GM21528 (cell line): Measurements from ENCODE around the gene ADGRG3.

Experiments
- ATAC-seq: cut with Tn5 transposase; IDR thresholded peaks from one replicate; pipeline ENCODE4 v1.9.1; 2021; ENCODE audit warnings: mild to moderate bottlenecking, moderate library complexity; ENCODE audit not compliant: unreplicated experiment, low FRiP score

Gene ADGRG3

DNA sequence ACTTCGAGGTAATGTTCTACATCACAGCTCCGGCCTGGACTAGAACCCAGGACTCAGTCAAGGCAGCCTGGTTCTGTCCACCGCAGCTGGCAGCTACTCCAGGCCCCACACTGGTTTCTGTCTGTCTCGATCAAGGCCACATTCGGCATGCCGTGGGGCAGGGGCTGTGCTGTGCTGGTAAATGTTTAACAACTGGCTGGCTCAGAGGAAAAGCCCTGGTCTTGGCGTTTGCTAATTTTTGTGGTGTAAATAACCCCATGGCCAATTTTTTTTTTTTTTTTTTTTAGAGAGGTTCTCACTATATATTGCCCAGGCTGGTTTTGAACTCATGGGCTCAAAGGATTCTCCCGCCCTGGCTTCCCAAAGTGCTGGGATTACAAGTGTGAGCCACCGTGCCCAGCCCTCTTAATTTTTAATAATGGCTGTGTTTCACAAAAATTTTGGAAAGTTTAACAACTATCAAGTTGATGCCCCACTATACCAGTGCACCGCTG lies 26.2 kb downstream of the ADGRG3 start:
- ATAC-seq: no peak

DNA sequence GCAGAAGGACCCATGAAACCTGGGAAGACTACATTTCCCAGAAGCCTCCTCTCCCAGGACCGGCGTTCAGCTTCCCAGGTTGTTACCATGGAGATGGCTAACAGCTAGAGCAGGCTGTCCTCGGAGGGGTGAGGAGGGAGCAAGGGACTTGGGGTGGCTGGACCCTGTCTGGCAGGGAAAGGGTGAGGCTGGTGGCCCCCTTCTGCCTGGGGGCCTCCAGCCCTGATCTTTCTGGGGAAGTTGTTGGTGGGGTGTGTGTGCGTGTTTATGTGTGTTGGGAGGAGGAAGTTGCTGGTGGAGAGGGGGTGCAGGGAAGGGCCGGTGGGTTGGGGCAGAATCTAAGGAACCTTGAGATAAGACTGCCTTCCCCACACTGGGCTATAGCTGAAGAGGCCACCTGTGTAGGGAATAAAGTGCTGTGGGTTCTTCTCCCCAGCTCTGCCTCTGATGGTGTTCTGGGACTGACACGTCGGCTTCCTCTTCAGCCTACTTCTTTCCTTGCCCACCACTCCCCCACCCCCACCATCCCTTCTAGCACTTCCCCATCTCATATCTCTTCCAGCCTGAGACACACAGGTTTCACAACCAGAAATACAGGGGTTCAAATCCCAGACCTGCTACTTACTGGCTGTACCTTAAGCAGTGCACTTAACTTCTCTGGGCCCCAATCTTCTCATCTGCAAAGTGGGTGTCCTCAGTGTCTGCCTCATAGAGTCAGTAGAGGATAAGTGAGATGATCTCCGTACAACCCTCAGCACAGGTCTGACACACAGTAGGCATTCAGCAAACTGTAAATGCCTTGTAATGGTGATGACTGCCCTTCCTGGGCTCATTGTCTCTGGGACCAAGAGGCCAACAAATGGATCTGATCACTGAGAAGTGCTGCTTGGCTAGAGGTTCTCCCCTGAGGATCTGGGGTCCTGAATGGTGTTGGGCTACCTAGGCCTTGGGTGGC lies 26.9 kb downstream of the ADGRG3 start, which contains the start of gene DRC7:
TSS of gene DRC7 (plus strand) at position 82 of the 955 bp plus-strand sequence. CDS start 3,144 bp downstream, outside the sequence.
- ATAC-seq: no peak

DNA sequence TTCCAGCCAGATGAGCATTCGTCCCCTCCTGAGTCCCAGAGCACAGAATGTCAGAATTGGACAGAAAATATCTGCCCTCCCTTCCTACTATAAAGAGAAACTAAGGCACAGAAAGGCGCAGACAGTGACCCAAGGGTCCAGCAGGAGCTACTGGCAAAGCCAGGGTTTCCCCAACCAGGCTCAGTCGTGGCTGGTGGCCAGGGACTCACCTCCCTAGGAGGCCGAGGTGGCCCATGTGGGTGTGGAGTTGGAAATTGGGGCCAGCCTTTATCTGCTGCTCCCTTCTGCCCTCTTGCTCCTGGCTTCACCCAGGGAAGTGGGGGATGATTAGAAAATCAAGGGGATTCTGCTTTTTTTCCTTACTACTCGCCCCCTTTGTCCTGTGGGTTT lies 27.6 kb downstream of the ADGRG3 start:
- ATAC-seq: no peak

DNA sequence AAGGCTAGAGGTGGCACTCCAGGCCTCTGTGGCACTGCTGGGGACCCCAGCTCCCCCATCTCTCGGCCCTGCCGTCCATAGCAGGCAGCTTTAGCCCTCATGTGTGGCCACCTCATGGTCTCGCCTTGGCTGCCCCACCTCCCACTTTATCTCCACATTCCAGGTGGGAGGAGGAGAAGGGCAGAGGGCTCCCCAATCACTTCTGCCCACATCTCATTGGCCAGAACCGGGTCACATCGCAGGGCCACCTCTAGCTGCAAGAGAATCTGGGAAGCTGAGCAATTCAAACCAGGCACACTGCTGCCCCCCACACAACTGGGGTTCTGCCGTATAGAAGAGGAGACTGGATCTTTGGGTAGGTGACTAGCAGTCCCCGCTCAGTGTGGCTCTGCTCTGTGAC lies 28.1 kb downstream of the ADGRG3 start:
- no peak for ATAC-seq

DNA sequence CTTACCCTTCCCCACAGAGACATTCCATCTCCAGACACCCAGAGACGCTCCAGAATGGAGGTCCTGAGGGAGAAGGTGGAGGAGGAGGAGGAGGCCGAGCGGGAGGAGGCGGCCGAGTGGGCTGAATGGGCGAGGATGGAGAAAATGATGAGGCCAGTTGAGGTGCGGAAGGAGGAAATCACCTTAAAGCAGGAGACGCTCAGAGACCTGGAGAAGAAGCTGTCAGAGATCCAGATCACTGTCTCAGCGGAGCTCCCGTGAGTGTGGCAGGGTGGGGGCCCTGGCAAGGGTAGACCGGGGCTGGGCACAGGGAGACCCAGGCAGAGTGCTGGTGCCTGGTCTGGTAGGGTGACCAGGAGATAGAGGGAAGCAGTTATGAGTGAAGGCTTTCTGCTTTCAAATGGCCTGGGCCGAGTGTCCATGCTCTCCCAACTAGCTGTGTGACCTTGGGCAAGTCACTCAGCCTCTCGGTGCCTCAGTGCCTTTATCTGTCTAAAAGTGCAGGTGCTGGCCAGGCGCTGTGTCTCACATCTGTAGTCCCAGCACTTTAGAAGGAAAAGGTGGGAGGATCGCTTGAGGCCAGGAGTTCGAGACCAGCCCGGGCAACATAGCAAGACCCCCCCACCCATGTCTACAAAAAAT lies 29.9 kb downstream of the ADGRG3 start:
- no peak for ATAC-seq

DNA sequence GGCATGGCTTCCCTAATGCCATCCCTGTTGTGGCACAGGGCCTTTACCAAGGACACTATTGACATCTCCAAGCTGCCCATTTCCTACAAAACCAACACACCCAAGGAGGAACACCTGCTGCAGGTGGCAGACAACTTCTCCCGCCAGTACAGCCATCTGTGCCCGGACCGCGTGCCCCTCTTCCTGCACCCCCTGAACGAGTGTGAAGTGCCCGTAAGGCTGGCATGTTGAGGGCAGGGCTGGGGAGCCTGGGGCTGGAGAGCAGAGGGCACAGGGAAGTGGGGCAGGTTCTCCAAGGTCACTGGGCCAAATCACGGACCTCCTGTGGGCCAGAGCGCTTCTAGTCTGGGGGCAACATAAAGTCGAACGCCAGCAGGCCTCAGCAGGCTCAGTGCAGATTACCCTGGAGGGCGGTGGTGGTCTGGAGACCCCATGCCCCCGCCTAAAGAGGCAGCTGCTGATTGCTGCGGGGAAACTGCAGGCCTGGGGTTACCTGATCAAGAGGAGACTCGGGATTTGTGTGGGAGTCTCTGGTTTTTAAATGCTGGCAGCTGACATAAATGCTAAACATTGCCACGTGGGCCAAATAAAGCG lies 30.8 kb downstream of the ADGRG3 start:
- no peak for ATAC-seq

DNA sequence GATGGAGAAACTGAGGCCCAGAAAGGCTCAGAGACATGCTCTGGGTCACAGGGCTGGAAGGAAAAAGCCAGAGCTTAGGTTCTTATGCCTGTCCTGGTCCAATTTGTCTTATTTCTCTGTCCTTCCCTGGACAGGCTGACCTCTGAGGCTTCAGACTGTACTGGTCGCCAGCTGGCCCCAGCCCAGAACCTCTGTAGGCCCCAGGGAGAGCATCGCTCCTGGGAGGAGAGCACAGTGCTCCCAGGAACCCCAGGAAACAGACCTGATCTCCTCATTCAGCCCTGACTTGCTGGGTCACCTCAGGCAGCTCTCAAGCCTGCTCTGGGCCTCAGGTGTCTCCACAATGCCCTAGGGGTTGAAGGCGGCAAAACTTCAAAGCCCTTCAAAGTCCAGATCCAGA lies 31.4 kb downstream of the ADGRG3 start:
- no peak for ATAC-seq

DNA sequence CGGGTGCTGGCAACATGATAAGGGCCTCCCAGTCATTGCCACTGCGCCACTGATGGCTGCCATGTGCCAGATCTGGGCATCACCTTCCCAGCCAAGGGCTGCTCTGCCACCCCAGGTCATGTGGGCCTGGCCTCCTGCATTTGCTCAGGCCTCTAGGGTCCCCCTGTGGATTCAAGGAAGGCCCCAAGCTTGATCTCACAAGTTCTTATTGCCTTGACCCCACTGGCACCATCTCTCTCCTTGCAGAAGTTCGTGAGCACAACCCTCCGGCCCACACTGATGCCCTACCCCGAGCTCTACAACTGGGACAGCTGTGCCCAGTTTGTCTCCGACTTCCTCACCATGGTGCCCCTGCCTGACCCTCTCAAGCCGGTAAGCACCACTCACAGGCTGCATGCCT lies 31.8 kb downstream of the ADGRG3 start:
- ATAC-seq: no peak

DNA sequence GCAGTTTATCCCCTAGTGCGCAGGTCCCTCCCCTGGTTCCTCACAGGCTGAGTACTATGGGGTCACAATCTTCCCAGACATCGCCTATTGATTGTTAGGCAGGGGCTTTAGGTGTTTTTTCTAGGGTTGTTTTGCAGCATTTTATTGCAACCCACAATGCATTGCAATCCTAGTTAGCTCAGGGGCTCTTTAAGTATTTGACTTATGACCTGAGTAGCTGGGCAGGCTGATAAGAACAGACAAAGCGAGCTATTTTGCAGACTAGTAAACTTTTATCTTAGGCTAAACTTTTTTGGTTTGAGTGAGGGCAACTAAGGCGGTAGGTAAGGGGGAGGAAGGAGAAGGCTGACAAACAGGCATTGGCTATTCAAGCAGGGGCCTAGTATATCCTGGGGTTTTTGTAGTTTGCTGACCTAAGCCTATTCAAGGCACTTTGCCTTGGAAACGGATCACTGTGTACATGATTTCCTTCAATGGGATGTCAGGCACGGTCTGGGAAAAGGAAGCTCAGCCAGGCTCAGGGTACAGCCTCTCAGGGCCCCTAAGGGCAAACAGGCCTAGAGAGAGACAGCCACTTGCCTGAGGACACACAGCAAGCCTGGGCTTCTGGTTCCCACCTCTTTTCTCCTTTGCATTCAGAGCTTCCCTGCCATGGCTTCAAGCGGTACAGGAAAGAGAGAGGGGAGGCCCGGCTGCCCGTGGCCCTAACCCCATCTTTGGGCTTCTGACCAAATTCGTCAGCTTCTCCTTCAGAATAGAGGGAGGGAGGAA lies 32.9 kb downstream of the ADGRG3 start:
- ATAC-seq: no peak

DNA sequence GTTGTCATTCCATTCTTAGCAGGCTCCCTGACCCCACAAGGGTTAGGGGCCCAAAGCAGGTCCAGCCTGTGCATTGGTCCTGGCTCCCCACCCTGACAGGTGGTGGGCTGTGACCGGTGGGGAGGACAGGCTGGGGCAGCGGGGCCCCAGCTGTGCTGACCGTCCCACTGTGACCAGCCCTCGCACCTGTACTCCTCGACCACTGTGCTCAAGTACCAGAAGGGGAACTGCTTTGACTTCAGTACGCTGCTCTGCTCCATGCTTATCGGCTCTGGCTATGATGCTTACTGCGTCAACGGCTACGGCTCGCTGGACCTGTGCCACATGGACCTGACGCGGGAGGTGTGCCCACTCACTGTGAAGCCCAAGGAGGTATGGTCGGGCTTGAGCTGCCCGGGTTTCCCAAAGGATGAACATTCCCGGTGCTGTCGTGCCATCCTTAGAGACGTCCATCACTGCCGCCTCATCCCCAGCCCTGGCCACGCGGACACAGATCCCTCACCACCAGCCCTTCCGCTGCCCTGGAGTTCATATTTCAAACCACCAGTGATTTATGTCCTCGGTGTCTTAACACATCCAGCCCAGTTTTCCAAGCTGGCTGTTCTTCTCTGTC lies 33.8 kb downstream of the ADGRG3 start:
- ATAC-seq: no peak

DNA sequence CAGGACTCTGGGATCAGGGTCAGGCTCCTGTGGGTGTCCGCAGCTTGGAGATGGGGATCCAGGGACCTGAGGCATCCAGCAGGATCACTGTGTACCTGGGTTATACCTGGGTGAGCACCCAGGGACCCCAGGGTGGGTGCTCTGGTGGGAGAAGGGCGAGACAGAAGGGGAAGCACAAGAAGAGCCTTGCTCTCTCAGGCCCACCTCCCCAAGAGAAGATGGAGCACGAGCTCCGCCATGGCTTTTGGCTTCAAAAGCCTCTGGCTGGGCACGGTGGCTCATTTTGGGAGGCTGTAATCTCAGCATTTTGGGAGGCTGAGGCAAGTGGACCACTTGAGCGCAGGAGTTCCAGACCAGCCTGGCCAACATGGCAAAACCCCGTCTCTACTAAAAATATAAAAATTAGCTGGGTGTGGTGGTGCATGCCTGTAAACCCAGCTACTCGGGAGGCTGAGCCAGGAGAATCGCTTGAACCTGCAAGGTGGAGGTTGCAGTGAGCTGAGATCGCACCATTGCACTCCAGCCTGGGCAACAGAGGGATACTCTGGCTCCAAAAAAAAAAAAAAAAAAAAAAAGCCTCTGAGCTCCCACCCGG lies 35.4 kb downstream of the ADGRG3 start:
- ATAC-seq: no peak

DNA sequence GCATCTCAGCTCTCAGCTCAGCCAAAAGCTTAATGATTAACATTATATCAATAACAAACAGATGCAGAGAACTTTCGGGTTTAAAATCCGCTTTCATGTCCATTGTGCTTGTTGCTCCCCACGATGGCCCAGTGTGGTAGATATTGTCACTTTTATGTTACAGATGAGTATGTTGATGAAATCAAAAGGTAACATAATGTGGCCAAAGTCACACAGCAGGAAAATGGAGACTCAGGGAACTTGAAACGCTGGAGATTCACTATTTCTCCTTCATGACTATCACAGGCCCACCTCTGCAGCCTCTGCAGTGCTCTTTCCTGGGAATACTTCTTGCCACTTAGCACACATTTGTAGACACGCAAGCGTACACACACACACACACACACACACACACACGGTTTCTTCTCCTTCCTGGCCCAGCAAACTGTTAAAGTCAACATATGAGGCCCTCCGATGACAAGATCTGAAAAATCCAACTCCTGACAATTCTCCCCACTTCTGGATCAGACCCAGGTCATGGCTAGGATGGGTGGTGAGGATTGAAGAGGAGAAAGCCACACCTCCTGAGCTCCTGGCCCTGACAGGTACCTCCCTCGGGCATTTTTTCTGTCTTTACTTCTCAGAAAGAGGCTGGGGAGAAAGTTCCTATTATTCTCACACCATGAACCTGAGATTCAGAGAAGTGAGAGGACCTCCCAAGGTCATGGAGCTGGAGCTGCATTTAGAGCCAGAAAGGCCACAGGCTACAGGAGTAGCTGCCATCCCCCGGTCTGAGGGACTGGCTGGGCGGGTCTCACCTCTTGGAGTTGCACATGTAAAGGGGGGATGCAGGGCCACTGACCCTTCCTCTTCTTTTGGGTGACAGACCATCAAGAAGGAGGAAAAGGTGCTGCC lies 36.2 kb downstream of the ADGRG3 start:
- ATAC-seq: no peak

DNA sequence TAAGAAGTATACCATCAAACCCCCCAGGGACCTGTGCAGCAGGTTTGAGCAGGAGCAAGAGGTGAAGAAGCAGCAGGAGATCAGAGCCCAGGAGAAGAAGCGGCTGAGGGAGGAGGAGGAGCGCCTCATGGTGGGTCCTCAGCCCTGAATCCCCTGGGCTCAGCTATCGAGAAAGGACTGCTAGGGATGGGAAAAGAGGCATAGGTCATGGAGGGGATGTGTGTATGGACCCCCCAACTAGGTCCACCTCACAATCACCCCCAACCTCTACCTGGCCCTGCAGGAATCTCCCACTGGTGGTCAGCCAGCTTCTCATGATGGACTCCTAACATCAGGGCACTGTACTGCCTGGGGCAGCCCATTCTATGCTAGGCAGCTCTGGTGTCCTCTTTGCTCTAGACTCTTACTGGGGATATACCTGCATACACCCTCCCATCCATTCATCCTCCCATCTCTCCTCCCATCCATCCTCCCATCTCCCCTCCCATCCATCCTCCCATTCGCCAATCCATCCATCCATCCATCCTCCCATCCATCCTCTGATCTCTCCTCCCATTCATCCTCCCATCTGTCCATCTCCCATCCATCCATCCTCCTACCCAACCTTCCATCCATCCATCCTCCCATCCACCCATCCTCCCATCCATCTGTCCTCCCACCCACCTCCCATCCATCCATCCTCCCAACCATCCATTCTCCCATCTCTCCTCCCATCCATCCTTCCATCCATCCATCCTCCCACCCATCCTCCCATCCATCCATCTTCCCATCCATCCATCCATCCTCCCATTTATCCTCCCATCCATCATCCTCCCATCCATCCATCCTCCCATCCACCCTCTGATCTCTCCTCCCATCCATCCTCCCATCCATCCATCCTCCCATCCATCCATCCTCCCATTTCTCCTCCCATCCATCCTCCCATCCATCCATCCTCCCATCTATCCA lies 37.1 kb downstream of the ADGRG3 start:
- ATAC-seq: no peak

DNA sequence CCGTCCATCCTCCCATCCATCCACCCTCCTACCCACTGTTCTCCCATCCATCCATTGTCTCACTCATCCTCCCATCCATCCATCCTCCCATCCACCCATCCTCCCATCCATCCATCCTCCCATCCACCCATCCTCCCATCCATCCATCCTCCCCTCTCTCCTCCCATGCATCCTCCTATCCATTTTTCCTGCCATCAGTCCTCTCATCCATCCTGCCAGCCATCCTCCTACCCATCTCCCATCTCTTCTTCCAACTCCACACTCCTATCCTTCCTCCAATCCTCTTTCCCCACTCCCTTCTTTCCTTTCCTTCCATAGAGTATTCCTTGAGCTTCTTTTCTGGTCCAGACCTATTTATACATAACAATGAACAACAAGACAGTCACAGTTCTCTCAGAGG lies 38.6 kb downstream of the ADGRG3 start:
- no peak for ATAC-seq

DNA sequence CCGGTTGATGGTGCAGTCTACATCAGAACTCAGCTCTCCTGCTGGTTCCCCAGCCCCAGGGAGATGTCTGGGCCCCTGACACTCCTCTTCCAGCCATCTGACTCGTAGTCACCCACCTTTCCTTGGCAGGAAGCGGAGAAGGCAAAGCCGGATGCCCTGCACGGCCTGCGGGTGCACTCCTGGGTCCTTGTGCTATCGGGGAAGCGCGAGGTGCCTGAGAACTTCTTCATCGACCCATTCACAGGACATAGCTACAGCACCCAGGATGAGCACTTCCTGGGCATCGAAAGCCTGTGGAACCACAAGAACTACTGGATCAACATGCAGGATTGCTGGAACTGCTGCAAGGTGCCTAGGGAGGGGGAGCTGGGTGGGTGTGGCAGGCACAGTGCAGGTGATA lies 39.2 kb downstream of the ADGRG3 start:
- ATAC-seq: no peak

DNA sequence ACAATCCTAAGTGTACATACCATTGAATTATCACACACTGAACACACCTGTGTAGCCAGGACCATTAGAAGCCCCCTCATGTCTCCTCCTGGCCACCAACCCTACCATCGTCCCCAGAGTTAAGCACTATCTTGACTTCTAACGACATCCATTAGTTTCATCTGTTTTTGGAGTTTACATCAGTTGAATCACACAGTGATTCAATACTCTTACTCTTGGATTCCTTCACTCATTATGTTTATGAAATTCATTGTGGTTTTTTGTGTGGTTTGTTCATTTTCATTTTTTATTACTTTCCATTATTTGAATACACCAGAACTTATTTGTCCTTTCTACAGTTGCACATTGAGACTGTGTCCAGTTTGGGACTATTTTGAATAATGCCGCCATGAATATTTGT lies 40.1 kb downstream of the ADGRG3 start:
- ATAC-seq: no peak

DNA sequence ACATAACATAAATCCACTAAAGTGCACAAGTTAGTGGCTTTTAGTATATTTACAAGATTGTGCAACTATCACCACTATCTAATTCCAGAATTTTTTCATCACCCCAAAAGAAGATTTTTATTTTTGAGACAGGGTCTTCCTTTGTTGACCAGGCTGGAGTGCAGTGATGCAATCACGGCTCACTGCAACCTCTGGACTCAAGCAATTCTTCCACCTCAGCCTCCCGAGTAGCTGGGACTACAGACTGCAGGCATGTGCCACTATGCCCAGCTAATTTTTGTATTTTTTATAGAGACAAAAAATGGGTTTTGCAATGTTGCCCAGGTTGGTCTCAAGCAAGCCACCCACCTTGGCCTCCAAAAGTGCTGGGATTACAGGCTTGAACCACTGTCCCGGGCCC lies 41.6 kb downstream of the ADGRG3 start:
- ATAC-seq: no peak

DNA sequence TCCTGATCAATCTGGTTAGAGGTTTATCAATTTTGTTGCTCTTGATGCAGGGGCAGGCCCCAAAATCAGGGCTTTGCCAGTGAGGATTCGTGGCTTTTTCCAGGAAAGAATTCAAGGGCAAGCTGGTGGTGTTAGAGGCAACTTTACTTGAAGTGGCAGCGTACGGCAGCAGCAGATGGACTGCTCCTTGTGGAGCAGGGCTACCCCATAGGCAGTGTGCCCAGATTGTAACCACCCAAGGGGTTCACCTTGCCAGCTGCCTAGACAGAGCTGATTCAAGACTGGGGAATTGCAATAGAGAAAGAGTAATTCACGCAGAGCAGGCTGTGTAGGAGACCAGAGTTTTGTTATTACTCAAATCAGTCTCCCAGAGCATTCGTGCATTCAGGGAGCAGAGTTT lies 43.2 kb downstream of the ADGRG3 start:
- ATAC-seq: no peak
